K562 (cell line): ENCODE measurements around the gene TNNT3. TPM values are rescaled to one million over a fixed set of nuclear protein-coding genes. Genes with fewer than 3 reads are reported as not detected.

Source experiments
- ATAC-seq: fragments of 200-7000 bp; cut with Tn5 transposase; 3 replicates; pipeline ENCODE4 v1.9.1; 2020; ENCODE audit warnings: moderate library complexity
- BruUV-seq: library from RNA; stranded (reverse); fragments of 400-500 nt; replicated peaks from 2 replicates; lab custom pipeline; 2021; lab: Mats Ljungman, UMichigan
- CTCF ChIA-PET: fragments of 300-600 bp; formaldehyde crosslinking; extraction: SDS; loops from one replicate; lab custom pipeline; 2021; ENCODE audit warnings: low intra/inter-chr PET ratio; lab: Yijun Ruan, JAX
- POLR2A ChIA-PET: fragments of 300-600, 350-650 bp; sonication (Branson Sonifier 250); formaldehyde crosslinking; extraction: SDS; loops from one replicate; lab custom pipeline; 2021; ENCODE audit warnings: antibody characterized with exemption, inconsistent platforms; lab: Yijun Ruan, JAX
- DNase-seq, 4 experiments: peaks; one replicate each; pipeline versions ENCODE4 v3.0.0 to v3.0.0-alpha.2; 2011 to 2018; ENCODE audit warnings: low spot score in 3 of 4, mixed read lengths in 3 of 4; ENCODE audit errors: extremely low read depth in 1 of 4
- FAIRE-seq: peaks from 2 replicates; lab custom pipeline; 2011; peaks lifted over from hg19 to GRCh38; lab: Jason Lieb, UNC
- H2AFZ ChIP-seq: 2 replicates; pipeline ENCODE4 v1.6.0; 2011; ENCODE audit warnings: low read depth, low read length, control low read depth, inconsistent platforms
- H3K27ac ChIP-seq: fragments of 200-600 bp; 3 replicates; pipeline ENCODE4 v1.8.0; 2011; ENCODE audit warnings: low read depth, mild to moderate bottlenecking, control low read depth, inconsistent platforms, low read length, moderate library complexity, mixed read lengths; ENCODE audit errors: extremely low read depth
- H3K27me3 ChIP-seq, 2 experiments: fragments of 300-600 bp in 1 of 2; 2 replicates in 1 of 2; 3 replicates in 1 of 2; pipeline versions ENCODE4 v1.6.0 to v1.8.0; 2011; ENCODE audit warnings: inconsistent platforms in 2 of 2, low read length in 2 of 2, mild to moderate bottlenecking in 1 of 2, mixed read lengths in 1 of 2, moderate library complexity in 1 of 2; ENCODE audit not compliant: control insufficient read depth in 2 of 2, insufficient read depth in 2 of 2
- H3K36me3 ChIP-seq: fragments of 300-600 bp; 3 replicates; pipeline ENCODE4 v1.8.0; 2011; ENCODE audit warnings: mild to moderate bottlenecking, low read length, inconsistent platforms; ENCODE audit not compliant: control insufficient read depth, insufficient read depth
- H3K4me1 ChIP-seq, 2 experiments: fragments of 200-600 bp in 1 of 2; replicated peaks in 1 of 2; 2 replicates in 1 of 2; 3 replicates in 1 of 2; pipeline versions ENCODE4 v1.5.1 to v1.8.0; 2011; ENCODE audit warnings: inconsistent platforms in 2 of 2, low read length in 2 of 2, mild to moderate bottlenecking in 1 of 2, mixed read lengths in 1 of 2, moderate library complexity in 1 of 2; ENCODE audit not compliant: control insufficient read depth in 2 of 2, insufficient read depth in 2 of 2
- H3K4me2 ChIP-seq: 2 replicates; pipeline ENCODE4 v1.6.1; 2011; ENCODE audit warnings: low read length, control low read depth, inconsistent platforms, mixed read lengths; ENCODE audit not compliant: insufficient read depth
- H3K4me3 ChIP-seq: fragments of 200-600 bp; sonication (generic), shearing (Covaris generic); 2 replicates; pipeline ENCODE4 v1.5.1; 2016; ENCODE audit warnings: control low read depth, inconsistent platforms
- H3K79me2 ChIP-seq: fragments of 200-600 bp; 3 replicates; pipeline ENCODE4 v1.8.0; 2011; ENCODE audit warnings: low read length, inconsistent platforms; ENCODE audit not compliant: control insufficient read depth, insufficient read depth
- H3K9ac ChIP-seq, 2 experiments: 2 replicates each; pipeline versions ENCODE4 v1.6.0 to v1.6.1; 2011; ENCODE audit warnings: low read depth in 2 of 2, low read length in 2 of 2, control low read depth in 1 of 2, inconsistent platforms in 1 of 2, mild to moderate bottlenecking in 1 of 2, mixed read lengths in 1 of 2; ENCODE audit not compliant: insufficient read depth in 1 of 2
- H3K9me1 ChIP-seq: one replicate; pipeline ENCODE4 v1.6.0; 2011; ENCODE audit warnings: inconsistent platforms, mild to moderate bottlenecking, low read length, moderate library complexity; ENCODE audit not compliant: control insufficient read depth, insufficient read depth
- H3K9me3 ChIP-seq: replicated peaks from 2 replicates; pipeline ENCODE4 v1.5.1; 2011; ENCODE audit warnings: low read depth, low read length, inconsistent platforms; ENCODE audit not compliant: control insufficient read depth, insufficient read depth
- H4K20me1 ChIP-seq: replicated peaks from 2 replicates; pipeline ENCODE4 v1.6.1; 2011; ENCODE audit warnings: low read length, inconsistent platforms, mixed read lengths; ENCODE audit not compliant: control insufficient read depth, insufficient read depth
- CEBPG ChIP-seq, 3 experiments: fragments of 200-800 bp in 1 of 3; sonication (Bioruptor generic) in 1 of 3; sonication (generic) in 1 of 3; formaldehyde crosslinking in 1 of 3; IDR thresholded peaks in 2 of 3; conservative IDR thresholded peaks in 1 of 3; 2 replicates each; pipeline versions ENCODE4 v1.6.1 to v1.8.0; 2016 to 2022; ENCODE audit warnings: missing compliant biosample characterization in 2 of 3, missing genetic modification characterization in 2 of 3, mild to moderate bottlenecking in 1 of 3, missing genetic modification reagents in 1 of 3
- CREM ChIP-seq: IDR thresholded peaks from 2 replicates; pipeline ENCODE4 v1.6.1; 2014; ENCODE audit warnings: antibody characterized with exemption, low read depth
- CSDE1 ChIP-seq, 2 experiments: fragments of 450-650 bp; IDR thresholded peaks; 2 replicates each; pipeline ENCODE4 v1.6.1; 2016; ENCODE audit warnings: mild to moderate bottlenecking in 1 of 2
- CXXC5 ChIP-seq: fragments of 250-450 bp; sonication (Bioruptor Pico); IDR thresholded peaks from 2 replicates; pipeline ENCODE4 v1.8.0; 2022; ENCODE audit warnings: inconsistent platforms, mild to moderate bottlenecking, moderate library complexity
- IRF9 ChIP-seq: fragments of 450-650 bp; IDR thresholded peaks from 2 replicates; pipeline ENCODE4 v1.6.1; 2016; ENCODE audit warnings: missing biosample characterization, missing genetic modification characterization
- NELFE ChIP-seq: IDR thresholded peaks from 2 replicates; pipeline ENCODE4 v1.6.1; 2011; ENCODE audit warnings: mild to moderate bottlenecking; ENCODE audit not compliant: insufficient read depth, insufficient read length
- NR4A1 ChIP-seq, 2 experiments: fragments of 250-450 bp in 1 of 2; fragments of 450-650 bp in 1 of 2; sonication (Bioruptor Pico) in 1 of 2; IDR thresholded peaks; 2 replicates each; pipeline versions ENCODE4 v1.4.0 to v1.6.1; 2016 to 2020; ENCODE audit warnings: mild to moderate bottlenecking in 2 of 2, missing compliant biosample characterization in 1 of 2, missing genetic modification characterization in 1 of 2, moderate library complexity in 1 of 2
- PHB ChIP-seq: fragments of 250-450 bp; sonication (Bioruptor Pico); IDR thresholded peaks from 2 replicates; pipeline ENCODE4 v1.5.0; 2021
- RBFOX2 ChIP-seq: fragments of 200-400 bp; formaldehyde crosslinking; IDR thresholded peaks from 2 replicates; pipeline ENCODE4 v1.6.1; 2017; ENCODE audit warnings: low read depth, mild to moderate bottlenecking, low read length, moderate library complexity
- REST ChIP-seq, 2 experiments: fragments of 450-650 bp; formaldehyde crosslinking in 1 of 2; IDR thresholded peaks; 2 replicates each; pipeline versions ENCODE4 v1.4.0 to v1.6.1; 2014 to 2020; ENCODE audit warnings: mild to moderate bottlenecking in 2 of 2, borderline replicate concordance in 1 of 2, low read depth in 1 of 2
- RNF2 ChIP-seq: sonication (generic); IDR thresholded peaks from 2 replicates; pipeline ENCODE4 v1.6.1; 2016
- SRF ChIP-seq, 2 experiments: fragments of 250-450, 450-650 bp in 1 of 2; sonication (Bioruptor Pico) in 1 of 2; sonication (generic) in 1 of 2; formaldehyde crosslinking; IDR thresholded peaks; 2 replicates each; pipeline versions ENCODE4 v1.5.0 to v1.5.1; 2020 to 2022; ENCODE audit warnings: mild to moderate bottlenecking in 1 of 2, missing genetic modification reagents in 1 of 2
- THRAP3 ChIP-seq: fragments of 450-650 bp; IDR thresholded peaks from 2 replicates; pipeline ENCODE4 v1.6.1; 2016; ENCODE audit warnings: mild to moderate bottlenecking, inconsistent platforms, borderline replicate concordance
- ZBED1 ChIP-seq: IDR thresholded peaks from 2 replicates; pipeline ENCODE4 v1.6.1; 2014
- ZKSCAN8 ChIP-seq: fragments of 200-800 bp; sonication (Bioruptor generic); IDR thresholded peaks from 2 replicates; pipeline ENCODE4 v1.6.1; 2016; ENCODE audit warnings: missing genetic modification characterization, missing compliant biosample characterization
- WGBS: fragments of 100-300 bp; shearing (Covaris generic); methylation state at CpG from one replicate; pipeline ENCODE4 v1.1.6; 2016; ENCODE audit warnings: low coverage, mixed read lengths; ENCODE audit not compliant: insufficient coverage; ENCODE audit errors: missing lambda C conversion rate; 5-methylcytosine and 5-hydroxymethylcytosine counted together
- in situ Hi-C: fragments of 300-500 bp; cut with MboI; formaldehyde crosslinking; loops from 4 replicates; pipeline ENCODE4 v1.15.0; 2018; ENCODE audit warnings: inconsistent platforms, mixed read lengths
- intact Hi-C: fragments of 100-400 bp; cut with micrococcal nuclease; formaldehyde crosslinking; loops from 2 replicates; pipeline ENCODE4 v1.14.2; 2022
- polyA plus RNA-seq, 8 experiments: library from polyadenylated mRNA; depleted of rRNA in 4 of 8; stranded (reverse) in 5 of 8; unstranded in 3 of 8; fragments of >200 nt; fragmentation: Nextera tagmentation in 2 of 8; fragmentation: Illumina TruSeq in 1 of 8; extraction: Ambion mirVana in 2 of 8; extraction: Trizol in 1 of 8; gene quantifications; 2 replicates each; pipeline versions ENCODE4 v1.2.1 to v1.2.3, GENCODE V29; 2011 to 2014; ENCODE audit warnings: inconsistent platforms in 1 of 8, missing spikeins in 1 of 8
- total RNA-seq, 7 experiments: library from RNA; depleted of rRNA in 6 of 7; stranded (reverse); fragments of >200 nt in 6 of 7; fragmentation: Illumina TruSeq in 2 of 7; extraction: Trizol in 2 of 7; gene quantifications; 2 replicates each; pipeline versions ENCODE4 v1.2.1 to v1.2.3, GENCODE V29; 2011 to 2021; ENCODE audit warnings: low replicate concordance in 1 of 7

The TNNT3 gene
- total and polyA plus RNA-seq, 9 of the 15 experiments (the other 6 are each of a cell fraction or from before 2014, with no cell fraction given), result 0.10 TPM; not detected in 8

- Histone ChIP-seq H3K27me3 (peaks cover 21 to 40% of the 10 kb centered on the region in 2 experiments), H3K4me3 (no peak overlapping the region), H3K9me3 (no peaks in the 10 kb centered on the region), H4K20me1 (no peaks in the 10 kb centered on the region; the same call in 1 of the 2 replicates), H3K36me3 (no peaks in the 10 kb centered on the region), H3K9me1 (no peaks in the 10 kb centered on the region), H3K4me1 (peaks cover 0 to 9% of the 10 kb centered on the region in 2 experiments; a peak in 3 of 5 replicates), H2AFZ (no peak overlapping the region), H3K9ac (no peak overlapping the region), H3K4me2 (no peak overlapping the region), H3K27ac (no peak overlapping the region), H3K79me2 (no peaks in the 10 kb centered on the region)
- intact Hi-C loops (no loop called here), in situ Hi-C loops (loop anchor here (5.0 kb wide), 1 partner anchor 48 kb away; no protein-coding TSS in a partner anchor)
- ATAC-seq (no peak), DNase-seq (no peak), FAIRE-seq (no peak)
- WGBS, result 31% methylated on average over 11 of the region's 11 CpGs
- CTCF ChIA-PET, result no interaction called here
- BruUV-seq, result no TSS peak
- POLR2A ChIA-PET, result no interaction called here
- TF ChIP-seq REST (IDR thresholded peaks at IDR 0.05; ENCODE audit: borderline replicate concordance) (no peak), REST (CRISPR knock-in tag; IDR thresholded peaks at IDR 0.05; ENCODE audit: low read depth) (no peak), SRF (CRISPR knock-in tag; IDR thresholded peaks at IDR 0.05) (no peak), CXXC5 (no peak), ZBED1 (no peak), THRAP3 (no peak), NR4A1 (CRISPR knock-in tag; IDR thresholded peaks at IDR 0.05) (no peak), NR4A1 (tag; IDR thresholded peaks at IDR 0.05) (no peak), CREM (no peak), PHB (CRISPR knock-in tag) (no peak), CSDE1 (IDR thresholded peaks at IDR 0.05) (no peak), CEBPG (CRISPR knock-in tag; IDR thresholded peaks at IDR 0.05) (no peak), CEBPG (tag; conservative IDR thresholded peaks at IDR 0.05 in 1 of 2, IDR thresholded peaks at IDR 0.05 in 1 of 2) (no peak), NELFE (no peak), IRF9 (tag) (no peak), ZKSCAN8 (CRISPR knock-in tag) (no peak), RBFOX2 (no peak), RNF2 (no peak)
These were observed 24.7 kb upstream of the TNNT3 start for GRCh38 chr11:1894759-1895158.
